Parathyroid adenoma (tissue), 2 donors: ENCODE data around the gene RABL6.
A peak's percentile ranks its signal among the peaks of the same experiment; 100 is the strongest.
"Not testable (repeated sequence)": the region's sequence is repeated elsewhere in the genome, so short reads cannot be mapped to it uniquely, and the experiment has no call there.

Experiments
- H2AFZ ChIP-seq: fragments of 300-600 bp; sonication (generic); one replicate; pipeline ENCODE4 v1.7.0; 2017; ENCODE audit warnings: antibody characterized with exemption, mild to moderate bottlenecking
- H3K27ac ChIP-seq: fragments of 300-600 bp; sonication (generic); one replicate; pipeline ENCODE4 v1.7.0; 2017
- H3K27me3 ChIP-seq: fragments of 300-600 bp; sonication (generic); one replicate; pipeline ENCODE4 v1.7.0; 2017; ENCODE audit warnings: low read length; ENCODE audit not compliant: control insufficient read depth, insufficient read depth
- H3K36me3 ChIP-seq: fragments of 300-600 bp; sonication (generic); one replicate; pipeline ENCODE4 v1.7.0; 2017; ENCODE audit warnings: low read length; ENCODE audit not compliant: control insufficient read depth, insufficient read depth
- H3K4me1 ChIP-seq: fragments of 300-600 bp; sonication (generic); one replicate; pipeline ENCODE4 v1.7.0; 2017; ENCODE audit warnings: control low read depth
- H3K4me2 ChIP-seq: fragments of 300-600 bp; sonication (generic); one replicate; pipeline ENCODE4 v1.7.0; 2017; ENCODE audit warnings: low read length
- H3K4me3 ChIP-seq: fragments of 300-600 bp; sonication (generic); one replicate; pipeline ENCODE4 v1.7.0; 2017; ENCODE audit warnings: low read depth, low read length
- H3K79me2 ChIP-seq: fragments of 300-600 bp; sonication (generic); one replicate; pipeline ENCODE4 v1.7.0; 2017; ENCODE audit warnings: control low read depth
- H3K9ac ChIP-seq: fragments of 300-600 bp; sonication (generic); one replicate; pipeline ENCODE4 v1.7.0; 2017; ENCODE audit warnings: mild to moderate bottlenecking
- H3K9me3 ChIP-seq: fragments of 300-600 bp; sonication (generic); one replicate; pipeline ENCODE4 v1.7.0; 2017; ENCODE audit warnings: low read length; ENCODE audit not compliant: control insufficient read depth
- CTCF ChIP-seq: fragments of 300-600 bp; sonication (generic); IDR thresholded peaks from one replicate; pipeline ENCODE4 v1.7.0; 2017; ENCODE audit warnings: antibody characterized with exemption, mild to moderate bottlenecking
- donor health status: primary hyperparathyroidism.

The RABL6 gene

DNA sequence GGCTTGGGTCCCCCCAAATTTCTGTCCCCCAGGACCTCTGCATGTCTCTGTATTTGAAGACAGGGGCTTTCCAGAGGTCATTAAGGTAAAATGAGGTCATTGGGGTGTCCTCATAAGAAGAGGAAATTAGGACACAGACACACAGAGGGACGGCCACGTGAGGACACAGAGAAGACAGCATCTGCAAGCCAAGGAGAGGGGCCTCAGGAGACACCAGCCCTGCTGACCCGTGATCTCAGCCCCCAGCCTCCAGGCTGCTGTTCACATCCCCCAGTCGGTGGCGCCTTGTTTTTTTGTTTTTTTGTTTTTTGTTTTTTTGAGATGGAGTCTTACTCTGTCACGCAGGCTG lies 12.8 kb upstream of the RABL6 start:
- Histone ChIP-seq H3K4me1 (peaks cover 7% of the 10 kb centered on the region), H3K9me3 (no peaks in the 10 kb centered on the region), H3K9ac (no peak overlapping the region), H2AFZ (no peak overlapping the region), H3K4me2 (no peak overlapping the region), H3K4me3 (no peak overlapping the region), H3K27me3 (no peaks in the 10 kb centered on the region), H3K36me3 (no peaks in the 10 kb centered on the region), H3K27ac (no peak overlapping the region), H3K79me2 (no peaks in the 10 kb centered on the region)
- TF ChIP-seq CTCF, result no peak

DNA sequence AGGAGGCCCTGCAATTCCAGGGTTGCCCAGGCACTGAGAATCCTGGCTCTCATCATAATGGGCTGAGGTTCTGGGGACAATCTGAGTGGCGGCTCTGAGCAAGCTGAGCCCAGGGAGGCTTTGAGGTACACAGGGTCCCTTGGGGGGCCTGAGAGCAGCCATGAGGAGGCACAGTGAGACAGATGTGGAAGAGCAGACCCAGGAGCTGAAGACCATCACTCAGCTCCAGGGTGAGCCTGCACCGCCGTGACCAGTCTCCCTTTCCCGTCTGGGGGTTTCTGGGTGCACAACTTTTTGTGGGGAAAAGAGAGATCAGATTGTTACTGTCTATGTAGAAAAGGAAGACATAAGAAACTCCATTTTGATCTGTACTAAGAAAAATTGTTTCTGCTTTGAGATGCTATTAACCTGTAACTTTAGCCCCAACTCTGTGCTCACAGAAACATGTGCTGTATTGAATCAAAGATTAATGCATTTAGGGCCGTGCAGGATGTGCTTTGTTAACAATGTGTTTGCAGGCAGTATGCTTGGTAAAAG lies 11.4 kb upstream of the RABL6 start, which contains the start of gene CCDC183:
CCDC183 (plus strand) TSS at position 101 of the 537 bp plus-strand sequence; CDS start at position 161, 60 bp downstream.
- Histone ChIP-seq H3K9me3 (no peaks in the 10 kb centered on the region), H3K4me3 (no peak within 1 kb of the TSS), H3K36me3 (no peaks in the 10 kb centered on the region), H3K4me1 (peaks cover 4% of the 10 kb centered on the region), H3K4me2 (no peak within 1 kb of the TSS), H3K27me3 (no peaks in the 10 kb centered on the region), H2AFZ (no peak within 1 kb of the TSS), H3K27ac (no peak within 1 kb of the TSS), H3K79me2 (no peaks in the 10 kb centered on the region), H3K9ac (no peak within 1 kb of the TSS)
- TF ChIP-seq CTCF, result no peak

- H3K4me1 ChIP-seq, H2AFZ ChIP-seq, H3K27me3 ChIP-seq, H3K9ac ChIP-seq, H3K4me2 ChIP-seq, H3K9me3 ChIP-seq, H3K4me3 ChIP-seq, H3K79me2 ChIP-seq, H3K36me3 ChIP-seq, H3K27ac ChIP-seq: not testable (repeated sequence)
Observed at GRCh38 chr9:136796775-136797347, 10.9 kb upstream of the RABL6 start.

GRCh38 chr9:136798708-136799078 lies 9.1 kb upstream of the RABL6 start:
- Histone ChIP-seq H3K79me2 (no peaks in the 10 kb centered on the region), H3K27me3 (no peaks in the 10 kb centered on the region), H3K36me3 (no peaks in the 10 kb centered on the region), H2AFZ (no peak overlapping the region), H3K4me3 (no peak overlapping the region), H3K4me2 (peak overlapping the region; percentile 86), H3K9me3 (no peaks in the 10 kb centered on the region), H3K4me1 (no peaks in the 10 kb centered on the region), H3K9ac (no peak overlapping the region), H3K27ac (no peak overlapping the region)
- TF ChIP-seq CTCF, result no peak

DNA sequence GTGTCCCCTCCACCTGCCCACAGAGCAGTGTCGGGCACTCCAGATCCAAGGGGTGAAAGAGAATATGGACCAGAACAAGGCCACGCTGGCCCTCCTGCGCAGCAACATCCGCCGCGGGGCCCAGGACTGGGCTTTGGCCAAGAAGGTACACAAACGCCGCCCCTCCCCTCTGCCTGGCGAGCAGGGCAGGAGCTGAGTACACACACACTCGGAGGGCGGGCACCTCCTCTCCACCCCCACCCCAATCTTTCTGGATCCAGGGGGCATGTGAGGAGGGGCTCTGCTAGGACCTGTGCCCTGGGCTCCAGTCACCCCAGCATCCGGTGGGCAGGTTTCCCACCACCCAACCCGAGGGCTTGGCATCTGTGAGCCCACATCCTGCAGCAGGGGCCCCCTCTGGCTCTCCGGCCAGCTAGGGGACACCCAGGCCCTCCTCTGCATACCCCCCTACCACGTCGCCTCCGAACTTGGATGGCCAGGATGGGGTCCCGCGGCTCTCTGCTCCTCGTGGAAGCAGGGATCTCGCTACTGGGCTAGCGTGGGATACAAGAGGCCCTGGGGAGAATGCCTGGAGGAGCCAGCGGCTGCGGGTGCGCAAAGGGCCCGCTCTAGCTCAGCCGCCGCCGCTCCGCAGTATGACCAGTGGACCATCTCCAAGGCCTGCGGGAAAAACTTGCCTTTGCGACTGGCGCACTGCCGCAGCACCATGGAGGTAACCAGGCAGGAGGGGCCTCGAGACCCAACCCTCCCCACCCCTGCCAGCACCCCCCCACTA lies 8.5 kb upstream of the RABL6 start:
- Histone ChIP-seq H3K9ac (no peak overlapping the region), H3K36me3 (no peaks in the 10 kb centered on the region), H3K4me1 (no peaks in the 10 kb centered on the region), H3K4me3 (peak overlapping the region; percentile 64), H2AFZ (peak overlapping the region; percentile 22), H3K4me2 (peak overlapping the region; percentile 86), H3K27me3 (no peaks in the 10 kb centered on the region), H3K27ac (no peak overlapping the region), H3K9me3 (no peaks in the 10 kb centered on the region), H3K79me2 (no peaks in the 10 kb centered on the region)
- TF ChIP-seq CTCF, result no peak
